ENCODE measurements around the gene DMRTA2.

The DMRTA2 gene

DNA sequence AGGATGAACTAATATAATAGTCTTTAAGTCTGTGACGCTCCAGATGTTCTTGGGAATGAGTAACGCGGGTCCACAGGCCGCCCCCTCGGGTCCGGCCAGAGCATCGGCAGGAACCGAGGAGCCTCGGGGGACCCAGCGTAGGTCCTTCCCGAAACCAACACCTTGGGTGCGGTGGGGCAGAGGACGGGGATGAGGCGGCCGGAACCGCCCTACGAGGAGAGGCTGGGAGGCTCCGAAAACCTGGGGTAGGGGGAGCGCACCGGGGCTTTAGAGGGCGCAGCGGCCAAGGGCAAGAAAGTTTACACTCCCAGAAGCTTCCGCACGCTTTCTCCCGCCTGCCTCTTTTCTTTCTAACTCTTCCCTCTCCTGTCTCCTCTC is 7.1 kb downstream of the DMRTA2 start:
- H3F3A ChIP-seq (ENCODE audit: insufficient read depth), result no peaks in the 10 kb centered on the region
- no peaks in the 10 kb centered on the region for H4K20me1 ChIP-seq (ENCODE audit: low read depth, low read length)
- H3K9me3 ChIP-seq (ENCODE audit: insufficient read depth, low read length), result no peaks in the 10 kb centered on the region
- H3K79me2 ChIP-seq (ENCODE audit: insufficient read depth, low read length), result no peaks in the 10 kb centered on the region
- H2AFZ ChIP-seq (ENCODE audit: low read depth, low read length, severe bottlenecking), result no peak overlapping the region
- no peaks in the 10 kb centered on the region for H3K27me3 ChIP-seq (ENCODE audit: low read length)
- no peak overlapping the region for H3K4me2 ChIP-seq (ENCODE audit: low read depth, low read length, poor library complexity, severe bottlenecking)
- no peak overlapping the region for H3K4me3 ChIP-seq (ENCODE audit: insufficient read depth, low read length, poor library complexity, severe bottlenecking)
- no peak overlapping the region for H3K27ac ChIP-seq (ENCODE audit: low read depth, low read length)
- no peaks in the 10 kb centered on the region for H3K9me2 ChIP-seq (replicated peaks; ENCODE audit: insufficient read depth, low read length)
- no peak for TF ChIP-seq EZH2phosphoT487 (conservative IDR thresholded peaks at IDR 0.05; ENCODE audit: low read length)
- TF ChIP-seq, protein P1, sequence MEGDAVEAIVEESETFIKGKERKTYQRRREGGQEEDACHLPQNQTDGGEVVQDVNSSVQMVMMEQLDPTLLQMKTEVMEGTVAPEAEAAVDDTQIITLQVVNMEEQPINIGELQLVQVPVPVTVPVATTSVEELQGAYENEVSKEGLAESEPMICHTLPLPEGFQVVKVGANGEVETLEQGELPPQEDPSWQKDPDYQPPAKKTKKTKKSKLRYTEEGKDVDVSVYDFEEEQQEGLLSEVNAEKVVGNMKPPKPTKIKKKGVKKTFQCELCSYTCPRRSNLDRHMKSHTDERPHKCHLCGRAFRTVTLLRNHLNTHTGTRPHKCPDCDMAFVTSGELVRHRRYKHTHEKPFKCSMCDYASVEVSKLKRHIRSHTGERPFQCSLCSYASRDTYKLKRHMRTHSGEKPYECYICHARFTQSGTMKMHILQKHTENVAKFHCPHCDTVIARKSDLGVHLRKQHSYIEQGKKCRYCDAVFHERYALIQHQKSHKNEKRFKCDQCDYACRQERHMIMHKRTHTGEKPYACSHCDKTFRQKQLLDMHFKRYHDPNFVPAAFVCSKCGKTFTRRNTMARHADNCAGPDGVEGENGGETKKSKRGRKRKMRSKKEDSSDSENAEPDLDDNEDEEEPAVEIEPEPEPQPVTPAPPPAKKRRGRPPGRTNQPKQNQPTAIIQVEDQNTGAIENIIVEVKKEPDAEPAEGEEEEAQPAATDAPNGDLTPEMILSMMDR (IDR thresholded peaks at IDR 0.05; ENCODE audit: insufficient read depth, low read length, poor library complexity, severe bottlenecking), result no peak
- no peaks in the 10 kb centered on the region for H3K36me3 ChIP-seq (ENCODE audit: low read length)
- H3K9ac ChIP-seq (ENCODE audit: low read length), result no peak overlapping the region

DNA sequence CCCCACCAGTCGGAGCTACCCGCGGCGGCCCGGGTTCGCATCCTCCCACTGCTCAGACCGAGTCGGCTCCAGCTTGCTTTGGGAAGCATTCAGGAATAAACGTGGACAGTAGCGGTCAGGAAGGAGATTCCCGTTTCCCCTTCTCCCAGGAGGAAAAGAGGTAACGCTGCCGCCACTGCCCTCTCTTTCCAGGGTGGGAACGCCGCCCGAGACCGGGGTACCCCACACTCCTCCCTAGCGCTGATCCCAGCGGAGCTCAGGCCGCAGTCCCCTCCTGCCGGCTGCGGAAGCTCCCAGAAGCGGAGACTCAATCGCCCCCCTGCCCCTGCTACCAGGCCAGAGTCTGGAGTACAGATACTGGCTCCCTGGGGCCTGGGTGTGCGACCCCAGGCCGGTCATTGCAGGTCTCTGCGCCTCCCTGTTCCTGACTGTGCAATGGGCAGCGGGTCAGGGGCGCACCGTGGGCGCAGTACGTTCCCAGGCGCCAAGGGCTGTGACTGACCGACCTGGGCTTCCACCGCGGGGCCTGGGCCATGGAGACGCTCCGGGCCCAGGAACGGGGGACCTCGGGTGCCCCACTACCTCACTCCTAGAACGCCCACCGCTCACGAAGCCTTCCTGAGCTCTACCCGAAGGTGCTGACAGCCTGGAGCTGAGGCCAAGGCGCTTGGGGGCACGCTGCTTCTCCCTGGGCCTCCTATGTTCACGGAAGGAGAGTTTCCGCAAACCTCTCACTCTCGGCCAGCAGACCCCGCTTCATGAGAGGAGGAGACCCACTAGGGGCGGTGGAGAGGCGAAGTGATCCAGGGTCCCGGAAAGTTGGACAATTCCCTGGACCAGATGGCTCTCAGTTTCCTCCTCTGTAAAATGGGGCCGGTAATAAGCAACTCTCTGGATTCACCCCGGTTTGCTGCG is 7.8 kb downstream of the DMRTA2 start:
- Histone ChIP-seq H3F3A (ENCODE audit: insufficient read depth) (no peaks in the 10 kb centered on the region), H3K27ac (ENCODE audit: low read depth, low read length) (no peak overlapping the region), H3K9ac (ENCODE audit: low read length) (no peak overlapping the region), H3K79me2 (ENCODE audit: insufficient read depth, low read length) (no peaks in the 10 kb centered on the region), H3K27me3 (ENCODE audit: low read length) (no peaks in the 10 kb centered on the region), H2AFZ (ENCODE audit: low read depth, low read length, severe bottlenecking) (no peak overlapping the region), H3K9me3 (ENCODE audit: insufficient read depth, low read length) (no peaks in the 10 kb centered on the region), H3K36me3 (ENCODE audit: low read length) (no peaks in the 10 kb centered on the region), H3K4me3 (ENCODE audit: insufficient read depth, low read length, poor library complexity, severe bottlenecking) (no peak overlapping the region), H3K9me2 (replicated peaks; ENCODE audit: insufficient read depth, low read length) (no peaks in the 10 kb centered on the region), H4K20me1 (ENCODE audit: low read depth, low read length) (no peaks in the 10 kb centered on the region), H3K4me2 (ENCODE audit: low read depth, low read length, poor library complexity, severe bottlenecking) (no peak overlapping the region)
- TF ChIP-seq, protein P1 (IDR thresholded peaks at IDR 0.05; ENCODE audit: insufficient read depth, low read length, poor library complexity, severe bottlenecking), result no peak
- no peak for TF ChIP-seq EZH2phosphoT487 (conservative IDR thresholded peaks at IDR 0.05; ENCODE audit: low read length)

DNA sequence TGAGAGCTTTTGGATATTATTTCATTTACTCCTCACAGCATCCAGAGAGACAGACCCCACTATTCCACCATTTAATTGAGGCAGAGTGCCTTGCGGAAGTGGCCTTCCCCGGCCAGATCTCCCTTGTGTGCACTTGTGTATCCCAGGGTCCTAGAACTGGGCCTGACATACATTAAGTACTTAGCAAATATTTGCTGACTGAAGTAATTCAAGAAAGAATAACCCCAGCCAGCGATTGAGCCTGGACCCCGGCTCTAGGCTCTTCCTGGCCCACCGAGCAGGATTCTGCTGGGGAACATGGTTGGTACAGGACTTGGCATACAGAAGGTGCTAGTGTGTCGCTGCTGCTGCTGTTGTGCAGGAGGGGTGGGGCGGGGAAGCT is 8.4 kb downstream of the DMRTA2 start:
- TF ChIP-seq EZH2phosphoT487 (conservative IDR thresholded peaks at IDR 0.05; ENCODE audit: low read length), result no peak
- TF ChIP-seq, protein P1 (IDR thresholded peaks at IDR 0.05; ENCODE audit: insufficient read depth, low read length, poor library complexity, severe bottlenecking), result no peak
- no peak overlapping the region for H3K4me3 ChIP-seq (ENCODE audit: insufficient read depth, low read length, poor library complexity, severe bottlenecking)
- H3K9ac ChIP-seq (ENCODE audit: low read length), result no peak overlapping the region
- H3K27ac ChIP-seq (ENCODE audit: low read depth, low read length), result no peak overlapping the region
- no peaks in the 10 kb centered on the region for H3K9me2 ChIP-seq (replicated peaks; ENCODE audit: insufficient read depth, low read length)
- H3K4me2 ChIP-seq (ENCODE audit: low read depth, low read length, poor library complexity, severe bottlenecking), result no peak overlapping the region
- no peaks in the 10 kb centered on the region for H4K20me1 ChIP-seq (ENCODE audit: low read depth, low read length)
- H3K9me3 ChIP-seq (ENCODE audit: insufficient read depth, low read length), result no peaks in the 10 kb centered on the region
- no peak overlapping the region for H2AFZ ChIP-seq (ENCODE audit: low read depth, low read length, severe bottlenecking)
- H3K79me2 ChIP-seq (ENCODE audit: insufficient read depth, low read length), result no peaks in the 10 kb centered on the region
- no peaks in the 10 kb centered on the region for H3F3A ChIP-seq (ENCODE audit: insufficient read depth)
- H3K27me3 ChIP-seq (ENCODE audit: low read length), result no peaks in the 10 kb centered on the region
- no peaks in the 10 kb centered on the region for H3K36me3 ChIP-seq (ENCODE audit: low read length)

Measured in SU-DHL-6 (cell line).